ENCODE data around the gene RASGRP4. TPM values are rescaled to one million over a fixed set of nuclear protein-coding genes. Genes with fewer than 3 reads are reported as not detected.

The RASGRP4 gene
- total RNA-seq (2021; ENCODE audit: unreplicated experiment) (not detected), Bru-seq, nascent RNA (not detected), BruChase-seq, experiment 1, labeled RNA remaining after a 6-hour chase (not detected), BruChase-seq, experiment 2, labeled RNA remaining after a 2-hour chase (not detected)
- 0.05 and 0.09 TPM in 2 replicates for polyA plus RNA-seq (2012)
- long read RNA-seq = 0 reads

DNA sequence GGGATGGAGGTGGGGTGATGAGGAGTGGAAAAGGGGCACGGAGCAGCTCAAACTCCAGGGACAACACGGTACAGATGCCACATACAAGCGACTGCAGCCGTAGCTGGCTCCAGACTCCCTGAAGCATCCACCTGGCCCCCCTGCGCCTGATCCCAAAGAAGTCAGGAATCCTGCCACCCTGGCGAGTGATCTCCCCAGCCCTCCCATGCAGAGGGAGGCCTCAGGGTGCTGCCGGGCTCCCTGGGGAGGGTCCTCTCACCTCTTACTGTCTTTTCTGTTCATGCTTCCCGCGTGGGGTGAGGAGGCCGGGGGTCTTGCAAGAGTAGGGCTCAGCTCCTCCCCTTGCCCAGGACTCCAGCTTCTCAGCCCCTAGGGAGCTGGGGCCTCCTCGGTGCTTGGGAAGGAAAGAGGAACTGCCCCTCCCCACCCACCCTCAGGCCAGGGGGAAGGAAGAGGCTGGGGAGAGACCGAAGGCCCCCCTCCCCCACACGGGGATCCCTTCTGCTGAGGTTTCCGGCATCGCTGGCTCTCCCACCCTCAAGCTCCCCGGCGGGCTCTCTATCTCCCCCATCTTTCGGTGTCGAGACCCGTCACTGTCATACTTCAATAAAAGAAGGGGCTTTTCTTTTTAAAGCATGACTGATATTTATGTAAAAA is at the start of gene RASGRP4:
Gene RASGRP4, minus strand, starts transcription at position 410 of the 657 bp plus-strand sequence. Its CDS starts 128 bp downstream, at position 282.
- TF ChIP-seq CEBPB (IDR thresholded peaks at IDR 0.05; ENCODE audit: low read depth) (no peak), RAD21 (IDR thresholded peaks at IDR 0.05; ENCODE audit: low read depth) (no peak), ELF1 (IDR thresholded peaks at IDR 0.05; ENCODE audit: borderline replicate concordance, low read depth) (no peak), SIN3A (IDR thresholded peaks at IDR 0.05; ENCODE audit: low read depth) (no peak), CBX3 (IDR thresholded peaks at IDR 0.05; ENCODE audit: low read depth) (no peak), ZFX (IDR thresholded peaks at IDR 0.05) (no peak), POLR2A (IDR thresholded peaks at IDR 0.05; ENCODE audit: borderline replicate concordance, extremely low read depth, insufficient read depth, insufficient read length) (no peak), ATF3 (IDR thresholded peaks at IDR 0.05) (no peak), JUND (IDR thresholded peaks at IDR 0.05) (no peak), POLR2AphosphoS5 (IDR thresholded peaks at IDR 0.05; ENCODE audit: low read depth, low read length) (no peak), ZNF274 (IDR thresholded peaks at IDR 0.05; ENCODE audit: low read depth, low read length) (no peak), YY1 (IDR thresholded peaks at IDR 0.05; ENCODE audit: extremely low read depth, insufficient replicate concordance, low read depth, low read length) (no peak), EZH2 (IDR thresholded peaks at IDR 0.05) (no peak), SP1 (IDR thresholded peaks at IDR 0.05; ENCODE audit: low read depth) (no peak), EGR1 (IDR thresholded peaks at IDR 0.05; ENCODE audit: low read depth) (no peak)
- TF ChIP-seq, protein P1, sequence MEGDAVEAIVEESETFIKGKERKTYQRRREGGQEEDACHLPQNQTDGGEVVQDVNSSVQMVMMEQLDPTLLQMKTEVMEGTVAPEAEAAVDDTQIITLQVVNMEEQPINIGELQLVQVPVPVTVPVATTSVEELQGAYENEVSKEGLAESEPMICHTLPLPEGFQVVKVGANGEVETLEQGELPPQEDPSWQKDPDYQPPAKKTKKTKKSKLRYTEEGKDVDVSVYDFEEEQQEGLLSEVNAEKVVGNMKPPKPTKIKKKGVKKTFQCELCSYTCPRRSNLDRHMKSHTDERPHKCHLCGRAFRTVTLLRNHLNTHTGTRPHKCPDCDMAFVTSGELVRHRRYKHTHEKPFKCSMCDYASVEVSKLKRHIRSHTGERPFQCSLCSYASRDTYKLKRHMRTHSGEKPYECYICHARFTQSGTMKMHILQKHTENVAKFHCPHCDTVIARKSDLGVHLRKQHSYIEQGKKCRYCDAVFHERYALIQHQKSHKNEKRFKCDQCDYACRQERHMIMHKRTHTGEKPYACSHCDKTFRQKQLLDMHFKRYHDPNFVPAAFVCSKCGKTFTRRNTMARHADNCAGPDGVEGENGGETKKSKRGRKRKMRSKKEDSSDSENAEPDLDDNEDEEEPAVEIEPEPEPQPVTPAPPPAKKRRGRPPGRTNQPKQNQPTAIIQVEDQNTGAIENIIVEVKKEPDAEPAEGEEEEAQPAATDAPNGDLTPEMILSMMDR (IDR thresholded peaks at IDR 0.05 in 2 of 3, conservative IDR thresholded peaks at IDR 0.05 in 1 of 3; ENCODE audit: borderline replicate concordance in 1 of 3, insufficient read depth in 1 of 3, low read depth in 2 of 3, low read length in 2 of 3) = no peak
- TF ChIP-seq, protein P2, sequence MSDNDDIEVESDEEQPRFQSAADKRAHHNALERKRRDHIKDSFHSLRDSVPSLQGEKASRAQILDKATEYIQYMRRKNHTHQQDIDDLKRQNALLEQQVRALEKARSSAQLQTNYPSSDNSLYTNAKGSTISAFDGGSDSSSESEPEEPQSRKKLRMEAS (IDR thresholded peaks at IDR 0.05) = no peak
- TF ChIP-seq, protein P3, sequence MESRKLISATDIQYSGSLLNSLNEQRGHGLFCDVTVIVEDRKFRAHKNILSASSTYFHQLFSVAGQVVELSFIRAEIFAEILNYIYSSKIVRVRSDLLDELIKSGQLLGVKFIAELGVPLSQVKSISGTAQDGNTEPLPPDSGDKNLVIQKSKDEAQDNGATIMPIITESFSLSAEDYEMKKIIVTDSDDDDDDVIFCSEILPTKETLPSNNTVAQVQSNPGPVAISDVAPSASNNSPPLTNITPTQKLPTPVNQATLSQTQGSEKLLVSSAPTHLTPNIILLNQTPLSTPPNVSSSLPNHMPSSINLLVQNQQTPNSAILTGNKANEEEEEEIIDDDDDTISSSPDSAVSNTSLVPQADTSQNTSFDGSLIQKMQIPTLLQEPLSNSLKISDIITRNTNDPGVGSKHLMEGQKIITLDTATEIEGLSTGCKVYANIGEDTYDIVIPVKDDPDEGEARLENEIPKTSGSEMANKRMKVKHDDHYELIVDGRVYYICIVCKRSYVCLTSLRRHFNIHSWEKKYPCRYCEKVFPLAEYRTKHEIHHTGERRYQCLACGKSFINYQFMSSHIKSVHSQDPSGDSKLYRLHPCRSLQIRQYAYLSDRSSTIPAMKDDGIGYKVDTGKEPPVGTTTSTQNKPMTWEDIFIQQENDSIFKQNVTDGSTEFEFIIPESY (IDR thresholded peaks at IDR 0.05; ENCODE audit: extremely low read depth, insufficient replicate concordance, low read length) = no peak
- POLR2A ChIA-PET = no interaction called here
- no peak within 1 kb of the TSS for H2AFZ ChIP-seq (ENCODE audit: low read depth, low read length, poor library complexity, severe bottlenecking)
- intact Hi-C loops (cut with micrococcal nuclease) = no loop called here
- no peaks in the 10 kb centered on the region for H3K4me1 ChIP-seq (ENCODE audit: control insufficient read depth in 1 of 2, insufficient read depth in 2 of 2, low read length in 2 of 2)
- H3K9me2 ChIP-seq (ENCODE audit: insufficient read depth) = no peaks in the 10 kb centered on the region
- no peak within 1 kb of the TSS for H3K4me2 ChIP-seq (ENCODE audit: low read length)
- no peaks in the 10 kb centered on the region for H3K27me3 ChIP-seq (ENCODE audit: insufficient read depth, low read length)
- CTCF ChIA-PET = no interaction called here
- DNase-seq (ENCODE audit: low read depth, low spot score) (no peak), ATAC-seq (no peak)
- H3K36me3 ChIP-seq (ENCODE audit: control insufficient read depth in 1 of 2, insufficient read depth in 2 of 2, low read length in 2 of 2) = no peaks in the 10 kb centered on the region
- BruUV-seq (replicated peaks) = no TSS peak
- RAD21 ChIA-PET (ENCODE audit: low non-redundant PET in 1 of 2, low total read pairs in 2 of 2, uncharacterized antibody in 2 of 2, unreplicated experiment in 2 of 2) = no interaction called here
- H3K9me3 ChIP-seq (ENCODE audit: control insufficient read depth in 1 of 2, insufficient read depth in 1 of 2, low read depth in 1 of 2, low read length in 2 of 2) = no peaks in the 10 kb centered on the region
- no peaks in the 10 kb centered on the region for H4K20me1 ChIP-seq (ENCODE audit: insufficient read depth)
- H3K79me2 ChIP-seq (ENCODE audit: insufficient read depth, low read length) = no peaks in the 10 kb centered on the region
- no peak within 1 kb of the TSS for H3K4me3 ChIP-seq (replicated peaks in 1 of 2; ENCODE audit: low read depth in 1 of 2, low read length in 2 of 2)
- H3K9ac ChIP-seq (ENCODE audit: low read length) = no peak within 1 kb of the TSS
- no peak within 1 kb of the TSS for H3K27ac ChIP-seq (ENCODE audit: low read depth, low read length)

Measured in HCT116 (cell line).